ENCODE measurements around the gene SMAD3.
"Not testable (repeated sequence)": the region's sequence is repeated elsewhere in the genome, so short reads cannot be mapped to it uniquely, and the experiment has no call there.

Gene SMAD3

GRCh38 chr15:67063689-67064606, 1.5 kb upstream of the SMAD3 start:
- DNase-seq (ENCODE audit: low spot score) = peak; percentile 79

DNA sequence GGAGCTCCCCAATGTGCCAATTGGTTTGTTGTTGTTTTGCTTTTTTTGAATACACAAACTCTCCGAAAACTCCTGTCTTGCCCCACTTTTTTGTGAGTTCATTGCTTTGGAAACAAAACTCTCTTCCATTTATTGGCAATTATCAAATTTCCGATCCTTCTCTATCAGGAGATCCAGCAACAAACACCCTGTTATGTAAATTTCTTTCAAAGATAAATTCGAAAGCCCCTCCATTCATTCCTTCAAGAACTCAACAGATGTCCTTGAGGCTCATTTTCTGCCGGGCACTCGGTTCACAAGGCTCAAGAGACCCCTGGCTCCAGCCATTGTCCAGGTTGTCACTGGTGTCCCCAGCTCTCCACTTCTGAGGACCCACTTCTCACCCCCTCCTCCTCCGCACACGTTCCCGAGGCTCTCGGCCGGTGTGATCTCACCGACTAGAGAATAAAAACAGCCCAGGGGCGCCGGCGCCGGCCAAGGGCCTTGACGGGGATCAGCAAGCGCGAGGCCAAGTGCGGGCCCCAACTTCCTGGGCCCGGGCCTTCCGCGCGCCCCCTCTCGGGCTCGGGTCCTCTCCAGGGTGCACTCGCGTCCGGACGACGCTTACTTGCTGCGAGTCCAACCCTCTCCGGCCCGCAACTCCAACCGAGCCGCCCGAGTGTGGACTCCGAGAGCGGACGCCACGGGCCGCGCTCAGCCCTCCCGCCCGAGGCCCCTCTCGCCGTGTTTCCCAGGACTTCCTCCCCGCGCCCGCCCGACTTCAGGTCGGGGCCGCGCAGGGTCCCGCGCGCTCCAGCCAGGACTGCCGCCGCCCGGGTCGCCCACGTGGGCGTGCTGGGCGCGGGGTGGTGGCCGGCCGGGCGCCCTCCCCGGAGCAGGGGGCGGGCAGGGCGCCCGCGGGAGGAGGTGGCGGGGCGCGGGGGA, 533 bp upstream of the SMAD3 start:
- DNase-seq (ENCODE audit: low spot score) = peak; percentile 59

DNA sequence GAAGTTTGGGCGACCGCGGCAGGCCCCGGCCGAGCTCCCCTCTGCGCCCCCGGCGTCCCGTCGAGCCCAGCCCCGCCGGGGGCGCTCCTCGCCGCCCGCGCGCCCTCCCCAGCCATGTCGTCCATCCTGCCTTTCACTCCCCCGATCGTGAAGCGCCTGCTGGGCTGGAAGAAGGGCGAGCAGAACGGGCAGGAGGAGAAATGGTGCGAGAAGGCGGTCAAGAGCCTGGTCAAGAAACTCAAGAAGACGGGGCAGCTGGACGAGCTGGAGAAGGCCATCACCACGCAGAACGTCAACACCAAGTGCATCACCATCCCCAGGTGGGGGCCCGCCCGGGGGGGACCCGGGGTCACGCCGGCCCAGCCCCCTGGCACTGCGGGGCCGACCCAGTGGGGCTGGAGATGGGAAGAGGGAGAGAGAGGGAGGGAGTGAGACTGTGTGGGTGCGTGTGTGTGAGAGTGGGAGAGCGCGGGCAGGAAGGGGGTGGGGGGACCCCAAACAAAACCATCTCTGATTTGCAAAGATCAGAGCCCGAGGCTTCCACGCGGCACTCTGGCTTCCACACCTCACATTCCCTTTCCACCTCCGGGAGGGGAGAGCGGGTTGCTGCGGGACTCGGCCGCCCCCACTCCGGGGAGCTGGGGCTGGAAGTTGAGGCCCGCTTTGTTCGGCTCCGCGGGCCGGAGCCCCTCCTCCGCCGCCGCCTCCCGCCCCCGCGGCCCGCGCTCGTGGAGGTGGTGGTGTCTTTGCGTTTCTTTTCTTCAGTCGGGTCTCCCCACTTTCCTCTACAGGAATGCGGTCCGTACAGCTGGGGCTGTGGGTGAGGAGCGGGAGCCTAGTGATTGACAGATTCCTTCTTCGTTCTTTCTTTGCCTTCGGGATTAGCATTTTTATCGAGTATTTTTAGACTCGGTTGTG, 898 bp downstream of the SMAD3 start:
- no peak for DNase-seq (ENCODE audit: low spot score)

GRCh38 chr15:67066959-67067853, 1.8 kb downstream of the SMAD3 start:
- no peak for DNase-seq (ENCODE audit: low spot score)

DNA sequence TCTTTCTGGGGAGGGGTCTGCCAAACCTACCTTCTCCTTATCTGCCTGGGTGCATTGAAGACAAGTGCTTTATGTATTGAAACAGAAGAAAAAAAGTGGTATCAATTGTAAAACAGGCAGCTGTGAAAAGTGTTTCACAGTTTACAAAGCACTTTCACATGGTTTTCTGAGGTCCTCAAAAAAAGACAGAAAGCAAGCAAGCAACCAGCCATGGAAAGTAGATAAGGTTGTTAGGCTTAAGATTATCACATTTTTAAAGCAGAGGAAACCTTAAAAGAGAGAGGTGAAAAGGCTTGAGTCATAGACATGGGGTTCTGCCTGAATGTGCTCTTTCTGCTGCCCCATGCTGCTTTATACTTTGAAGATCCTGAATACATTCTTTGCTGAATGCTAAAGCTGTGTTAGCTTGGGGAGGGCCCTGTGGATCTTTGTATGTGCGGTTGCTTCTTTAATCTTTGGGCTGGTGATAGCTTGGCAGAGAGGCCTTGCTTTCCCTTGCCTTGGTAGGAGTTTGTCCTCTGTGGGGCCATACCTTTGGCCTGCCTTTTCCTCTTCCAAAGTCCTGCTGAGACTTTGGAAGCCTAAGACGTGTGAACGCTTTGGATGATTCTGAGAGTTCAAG, 2.6 kb downstream of the SMAD3 start:
- DNase-seq (ENCODE audit: low spot score) = no peak

DNA sequence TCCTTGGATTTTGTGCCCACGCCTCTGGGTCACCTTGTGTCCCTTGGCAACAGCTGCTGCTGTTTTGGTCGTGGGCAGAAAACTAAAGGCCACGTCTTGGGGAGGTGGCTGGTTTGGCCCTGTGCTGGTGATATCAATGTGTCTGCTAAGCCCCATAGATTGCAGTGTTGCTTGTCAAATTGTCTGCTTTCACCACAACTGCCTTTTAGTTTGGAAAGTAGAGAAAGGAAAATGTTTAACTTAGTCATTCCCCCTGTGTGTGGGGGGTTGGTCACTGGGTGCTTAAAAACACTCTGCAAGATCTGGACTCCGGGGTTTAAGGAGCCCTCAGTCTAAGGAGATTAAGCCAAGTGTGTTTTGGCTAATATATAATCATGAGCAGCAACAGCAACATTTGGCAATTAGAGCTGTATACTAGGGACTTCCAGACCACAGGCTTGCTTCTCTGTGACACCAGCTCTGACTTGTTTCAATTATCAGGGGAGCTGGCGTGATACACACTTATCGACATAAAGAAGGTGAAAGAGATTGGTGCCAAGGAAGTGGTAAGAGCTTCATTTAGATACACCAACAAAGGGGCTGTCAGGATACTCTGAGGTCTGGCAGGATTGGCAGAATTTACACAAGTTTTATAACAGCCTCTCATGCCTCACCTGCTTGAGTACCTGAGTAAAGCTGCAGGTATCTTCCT, 3.5 kb downstream of the SMAD3 start:
- no peak for DNase-seq (ENCODE audit: low spot score)

GRCh38 chr15:67070150-67070549, 4.7 kb downstream of the SMAD3 start:
- DNase-seq (ENCODE audit: low spot score) = no peak

GRCh38 chr15:67070892-67071664, 5.7 kb downstream of the SMAD3 start:
- DNase-seq (ENCODE audit: low spot score) = no peak

DNA sequence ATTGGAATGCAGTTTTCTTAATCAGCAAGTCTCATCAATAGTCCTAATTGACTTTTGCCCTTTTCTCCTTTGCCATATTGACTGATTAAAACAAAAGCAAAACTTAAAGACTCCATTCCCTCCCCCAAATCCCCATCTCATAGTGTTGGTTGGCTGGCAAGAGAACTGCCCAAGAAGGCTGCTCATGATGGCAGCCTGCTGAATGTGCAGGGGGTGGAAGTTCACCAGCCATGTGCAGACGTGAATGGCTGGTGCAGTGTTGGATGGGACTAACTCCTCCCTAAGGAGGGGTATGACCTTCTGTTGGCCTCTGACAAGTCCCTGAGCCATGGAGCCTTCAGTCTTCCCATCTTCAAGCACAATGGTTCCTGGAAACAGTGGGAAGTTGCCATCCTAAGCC, 7.0 kb downstream of the SMAD3 start:
- DNase-seq (ENCODE audit: low spot score) = no peak

DNA sequence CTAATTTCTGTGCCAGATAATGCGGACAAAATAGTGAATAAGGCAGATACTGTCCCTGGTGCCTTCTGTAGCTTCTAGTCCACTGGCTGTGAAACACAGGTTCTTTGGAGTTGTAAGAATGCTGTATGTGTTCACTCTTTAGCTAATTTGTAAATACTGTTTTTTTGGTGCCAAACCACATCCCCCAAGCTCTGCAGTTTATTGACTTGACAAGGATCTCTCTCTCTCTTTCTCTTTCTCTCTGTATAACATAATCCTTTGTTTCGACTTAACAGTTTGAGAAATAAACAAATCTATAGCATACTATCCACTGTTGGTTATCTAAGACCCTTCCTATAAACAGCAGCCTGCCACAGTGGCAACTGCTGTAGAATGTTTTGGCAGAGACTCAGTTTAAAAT, 7.6 kb downstream of the SMAD3 start:
- no peak for DNase-seq (ENCODE audit: low spot score)

GRCh38 chr15:67074886-67075229, 9.5 kb downstream of the SMAD3 start:
- DNase-seq (ENCODE audit: low spot score) = no peak

GRCh38 chr15:67075555-67076135, 10.2 kb downstream of the SMAD3 start:
- DNase-seq (ENCODE audit: low spot score) = not testable (repeated sequence)

DNA sequence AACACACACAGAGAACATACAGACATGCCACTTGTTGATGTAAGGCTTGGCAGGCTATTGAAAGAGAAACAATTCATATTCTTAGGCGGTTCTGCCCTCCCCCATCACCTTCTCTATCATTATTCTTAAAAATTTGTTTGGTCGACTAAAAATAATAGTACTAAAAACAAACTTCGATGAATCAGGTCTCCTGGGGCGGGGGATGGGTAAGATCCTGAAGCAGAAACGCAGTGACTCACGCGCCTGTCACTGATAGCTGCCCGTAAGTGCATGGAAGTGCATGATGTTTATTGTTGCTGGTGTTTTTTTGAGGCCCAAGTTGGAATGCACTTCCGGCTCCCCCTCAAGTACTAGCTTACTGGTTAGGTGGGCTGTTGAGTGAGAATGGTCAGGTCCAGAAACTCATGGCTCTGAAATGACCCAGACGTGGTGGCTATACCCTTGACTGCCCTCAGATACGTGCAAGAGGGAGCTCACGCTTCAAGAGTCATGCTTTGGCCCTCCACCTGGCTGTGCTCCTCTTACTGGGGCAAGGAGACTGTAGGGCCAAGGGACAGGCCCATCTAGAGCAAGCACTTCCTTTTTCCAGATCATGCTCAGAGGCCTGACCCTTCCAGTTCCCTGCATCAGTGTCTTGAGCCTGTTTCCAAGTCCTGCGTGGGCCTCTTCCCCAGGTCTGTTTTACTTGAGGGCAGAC, 10.9 kb downstream of the SMAD3 start:
- no peak for DNase-seq (ENCODE audit: low spot score)

- no peak for DNase-seq (ENCODE audit: low spot score)
These were observed 12.3 kb downstream of the SMAD3 start for GRCh38 chr15:67077641-67078215.

GRCh38 chr15:67079361-67079760, 14.0 kb downstream of the SMAD3 start:
- no peak for DNase-seq (ENCODE audit: low spot score)

DNA sequence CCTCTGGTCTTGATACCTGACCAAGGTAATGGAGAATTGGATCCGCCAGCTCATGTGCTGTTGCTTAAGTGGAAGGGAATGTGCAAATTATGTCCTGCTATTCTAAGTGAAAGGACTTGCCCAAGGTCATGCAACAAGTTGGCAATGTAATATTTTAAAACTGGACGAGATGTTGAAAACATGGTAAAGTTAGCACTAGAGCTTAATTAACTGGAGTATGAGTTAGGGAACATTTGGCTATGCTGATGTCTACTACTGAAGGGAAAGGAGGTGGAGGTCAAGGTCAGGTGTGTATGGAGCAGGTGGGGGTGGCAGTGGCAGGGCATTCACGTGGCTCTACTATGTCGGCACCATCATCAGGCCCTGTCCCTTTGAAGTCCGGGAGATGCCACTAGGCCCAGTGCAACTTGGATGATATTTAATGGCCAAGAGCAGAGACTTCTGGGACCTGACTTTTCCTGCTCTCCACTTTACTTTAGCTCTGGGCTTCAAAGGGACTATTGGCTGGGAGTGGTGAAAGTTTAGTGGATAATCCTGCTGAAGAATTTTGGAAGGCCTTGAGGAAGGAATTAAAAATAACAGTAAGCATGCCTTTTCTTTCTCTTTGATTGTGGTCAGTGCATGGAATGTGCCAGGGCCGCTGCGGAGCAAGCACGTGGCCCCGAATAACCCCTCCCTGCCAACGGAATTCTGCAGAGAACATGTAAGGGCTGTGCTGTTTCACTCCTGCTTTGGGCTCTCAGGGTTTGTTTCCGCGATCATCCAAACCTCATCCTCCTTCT, 14.9 kb downstream of the SMAD3 start:
- no peak for DNase-seq (ENCODE audit: low spot score)

- DNase-seq (ENCODE audit: low spot score) = no peak
These were observed 15.6 kb downstream of the SMAD3 start for GRCh38 chr15:67080900-67081431.

Data from iPS-NIHi11 (cell line).